SK-N-SH treated with all-trans-retinoic acid at 6 μM for 48 hours (cell line): Measurements from ENCODE around the gene MAPKBP1.

Experiments
- ATAC-seq: fragments of 200-7000 bp; cut with Tn5 transposase; 3 replicates; pipeline ENCODE4 v1.9.1; 2020; ENCODE audit warnings: mild to moderate bottlenecking, moderate library complexity
- ARNTL ChIP-seq: fragments of 450-650 bp; formaldehyde crosslinking; IDR thresholded peaks from 2 replicates; pipeline ENCODE4 v1.5.0; 2020; ENCODE audit warnings: low read depth, mild to moderate bottlenecking, moderate library complexity, borderline replicate concordance
- BACH2 ChIP-seq: fragments of 250-450 bp; sonication (Bioruptor Pico); IDR thresholded peaks from 2 replicates; pipeline ENCODE4 v1.9.0; 2021; ENCODE audit warnings: mild to moderate bottlenecking, borderline replicate concordance
- CREB5 ChIP-seq: fragments of 250-450 bp; sonication (Bioruptor Pico); IDR thresholded peaks from 2 replicates; pipeline ENCODE4 v1.5.1; 2020; ENCODE audit warnings: low read depth, mild to moderate bottlenecking, moderate library complexity
- CSDC2 ChIP-seq: fragments of 250-450 bp; sonication (Bioruptor Pico); IDR thresholded peaks from 2 replicates; pipeline ENCODE4 v1.5.0; 2020; ENCODE audit warnings: mild to moderate bottlenecking, moderate library complexity
- CSRNP3 ChIP-seq: fragments of 250-450 bp; sonication (Bioruptor Pico); IDR thresholded peaks from 2 replicates; pipeline ENCODE4 v1.5.1; 2021; ENCODE audit warnings: mild to moderate bottlenecking, moderate library complexity
- ESRRG ChIP-seq: fragments of 250-450 bp; sonication (Bioruptor Pico); IDR thresholded peaks from 2 replicates; pipeline ENCODE4 v1.6.1; 2021; ENCODE audit warnings: mild to moderate bottlenecking
- GLIS3 ChIP-seq: fragments of 250-450 bp; sonication (Bioruptor Pico); IDR thresholded peaks from 2 replicates; pipeline ENCODE4 v1.5.0; 2020; ENCODE audit warnings: mild to moderate bottlenecking, moderate library complexity
- ISL1 ChIP-seq: fragments of 250-450 bp; sonication (Bioruptor Pico); IDR thresholded peaks from 2 replicates; pipeline ENCODE4 v2.1.2; 2022; ENCODE audit warnings: mild to moderate bottlenecking, moderate library complexity
- OSR1 ChIP-seq: fragments of 250-450 bp; sonication (Bioruptor Pico); IDR thresholded peaks from 2 replicates; pipeline ENCODE4 v1.8.0; 2022; ENCODE audit warnings: moderate library complexity, mild to moderate bottlenecking, inconsistent platforms
- PATZ1 ChIP-seq: fragments of 250-450 bp; sonication (Bioruptor Pico); IDR thresholded peaks from 2 replicates; pipeline ENCODE4 v1.8.0; 2020; ENCODE audit warnings: mild to moderate bottlenecking, moderate library complexity, borderline replicate concordance
- POU6F1 ChIP-seq: fragments of 250-450 bp; sonication (Bioruptor Pico); IDR thresholded peaks from 2 replicates; pipeline ENCODE4 v1.8.0; 2021; ENCODE audit warnings: low read depth, mild to moderate bottlenecking, moderate library complexity, borderline replicate concordance
- SNAI2 ChIP-seq: fragments of 250-450 bp; sonication (Bioruptor Pico); IDR thresholded peaks from 2 replicates; pipeline ENCODE4 v1.5.0; 2020; ENCODE audit warnings: mild to moderate bottlenecking, moderate library complexity
- TCF4 ChIP-seq: fragments of 250-450 bp; sonication (Bioruptor Pico); IDR thresholded peaks from 2 replicates; pipeline ENCODE4 v1.8.0; 2021; ENCODE audit warnings: mild to moderate bottlenecking, moderate library complexity, borderline replicate concordance
- TOX ChIP-seq: fragments of 250-450 bp; sonication (Bioruptor Pico); IDR thresholded peaks from 2 replicates; pipeline ENCODE4 v1.8.0; 2021; ENCODE audit warnings: mild to moderate bottlenecking, moderate library complexity, borderline replicate concordance
- TSHZ2 ChIP-seq: fragments of 250-450 bp; sonication (Bioruptor Pico); IDR thresholded peaks from 2 replicates; pipeline ENCODE4 v1.5.0; 2020; ENCODE audit warnings: mild to moderate bottlenecking, moderate library complexity
- ZC3H10 ChIP-seq: fragments of 250-450 bp; sonication (Bioruptor Pico); IDR thresholded peaks from 2 replicates; pipeline ENCODE4 v1.5.1; 2021; ENCODE audit warnings: mild to moderate bottlenecking, moderate library complexity
- ZFP3 ChIP-seq: fragments of 250-450 bp; sonication (Bioruptor Pico); IDR thresholded peaks from 2 replicates; pipeline ENCODE4 v1.5.0; 2020; ENCODE audit warnings: mild to moderate bottlenecking, moderate library complexity
- ZFP30 ChIP-seq: fragments of 450-650 bp; formaldehyde crosslinking; IDR thresholded peaks from 2 replicates; pipeline ENCODE4 v1.5.0; 2022; ENCODE audit warnings: mild to moderate bottlenecking, moderate library complexity
- ZNF565 ChIP-seq: fragments of 450-650 bp; formaldehyde crosslinking; conservative IDR thresholded peaks from 2 replicates; pipeline ENCODE4 v1.5.0; 2020; ENCODE audit warnings: low read depth, mild to moderate bottlenecking, moderate library complexity
- ZNF70 ChIP-seq: fragments of 450-650 bp; formaldehyde crosslinking; IDR thresholded peaks from 2 replicates; pipeline ENCODE4 v1.5.0; 2020; ENCODE audit warnings: mild to moderate bottlenecking, moderate library complexity
- ZNF8 ChIP-seq: fragments of 450-650 bp; formaldehyde crosslinking; IDR thresholded peaks from 2 replicates; pipeline ENCODE4 v1.5.0; 2020; ENCODE audit warnings: mild to moderate bottlenecking, moderate library complexity

Gene MAPKBP1

GRCh38 chr15:41839781-41840491, 65.7 kb downstream of the MAPKBP1 start:
- TF ChIP-seq TOX (no peak), CSRNP3 (no peak), ARNTL (CRISPR knock-in tag) (no peak), ZNF8 (no peak), GLIS3 (CRISPR knock-in tag) (no peak), ZFP30 (CRISPR knock-in tag) (no peak), ZC3H10 (no peak)
- TF ChIP-seq, all 23 proteins: peak for 0
- ATAC-seq = no peak

- TF ChIP-seq ESRRG (CRISPR knock-in tag) (no peak), CSDC2 (CRISPR knock-in tag) (no peak), CREB5 (no peak), ZFP3 (no peak), ISL1 (CRISPR knock-in tag) (no peak), PATZ1 (CRISPR knock-in tag) (no peak), TSHZ2 (CRISPR knock-in tag) (no peak), ARNTL (CRISPR knock-in tag) (no peak), ZNF70 (CRISPR knock-in tag) (no peak), ZFP30 (CRISPR knock-in tag) (no peak), ZNF565 (no peak), OSR1 (CRISPR knock-in tag) (no peak), CSRNP3 (no peak), ZNF8 (no peak), BACH2 (no peak), TOX (no peak), SNAI2 (no peak), TCF4 (no peak), GLIS3 (CRISPR knock-in tag) (no peak), POU6F1 (CRISPR knock-in tag) (no peak)
- no peak for ATAC-seq
Measured at GRCh38 chr15:41840673-41841072, 66.4 kb downstream of the MAPKBP1 start.
